ENCODE measurements around the gene STIM1. TPM values are rescaled to one million over a fixed set of nuclear protein-coding genes. Genes with fewer than 3 reads are reported as not detected.
"Not testable (repeated sequence)": the region's sequence is repeated elsewhere in the genome, so short reads cannot be mapped to it uniquely, and the experiment has no call there.

STIM1 gene
- total RNA-seq, 1 experiment from 2014 or later: 18.0 TPM

- ChIA-PET CTCF (interaction anchor here (1.4 to 1.7 kb wide), 2 partner anchors 41 to 47 kb away, joined by 4 to 7 read pairs; partner anchors contain the start of gene STIM1), POLR2A (no interaction called here)
- no peak for TF ChIP-seq E2F5 (CRISPR knock-in tag; IDR thresholded peaks at IDR 0.05)
- TF ChIP-seq ELF4 (CRISPR knock-in tag; IDR thresholded peaks at IDR 0.05; ENCODE audit: low read depth): no peak
- TF ChIP-seq GTF2I (CRISPR knock-in tag; conservative IDR thresholded peaks at IDR 0.05): no peak
- no peak for TF ChIP-seq NR2C2 (CRISPR knock-in tag; IDR thresholded peaks at IDR 0.05)
- TF ChIP-seq JAZF1 (CRISPR knock-in tag; IDR thresholded peaks at IDR 0.05): no peak
- no peak for TF ChIP-seq ESRRA (CRISPR knock-in tag; IDR thresholded peaks at IDR 0.05; ENCODE audit: borderline replicate concordance)
- TF ChIP-seq TEAD4 (CRISPR knock-in tag; IDR thresholded peaks at IDR 0.05): no peak
- TF ChIP-seq ZNF396 (CRISPR knock-in tag; IDR thresholded peaks at IDR 0.05; ENCODE audit: borderline replicate concordance): no peak
- no peak for TF ChIP-seq FOXK1 (CRISPR knock-in tag; IDR thresholded peaks at IDR 0.05)
- Mint-ChIP-seq H3K36me3 (peaks cover 7% of the 10 kb centered on the region; the same call in 1 of the 2 replicates), H3K27me3 (ENCODE audit: low read depth) (no peaks in the 10 kb centered on the region), H3K27ac (no peak overlapping the region), H3K4me3 (no peak overlapping the region), H3K4me1 (no peaks in the 10 kb centered on the region), H3K9me3 (peaks cover 8% of the 10 kb centered on the region; the same call in 1 of the 2 replicates)
- no peak for ATAC-seq
- no peak for DNase-seq (ENCODE audit: low spot score)
These were observed 41.2 kb downstream of the STIM1 start for GRCh38 chr11:3896644-3897043.

- H3K27me3 Mint-ChIP-seq (ENCODE audit: low read depth); H3K27ac Mint-ChIP-seq; H3K4me3 Mint-ChIP-seq; DNase-seq (ENCODE audit: low spot score); ATAC-seq; H3K36me3 Mint-ChIP-seq; CTCF ChIA-PET; POLR2A ChIA-PET: not testable (repeated sequence)
- H3K9me3 Mint-ChIP-seq: peaks cover 12% of the 10 kb centered on the region
- peaks cover 10% of the 10 kb centered on the region for H3K4me1 Mint-ChIP-seq
These were observed 44.8 kb downstream of the STIM1 start for GRCh38 chr11:3900230-3900629.

- Mint-ChIP-seq H3K36me3 (peaks cover 7% of the 10 kb centered on the region; the same call in 1 of the 2 replicates), H3K27ac (no peak overlapping the region), H3K9me3 (peaks cover 12% of the 10 kb centered on the region), H3K27me3 (ENCODE audit: low read depth) (no peaks in the 10 kb centered on the region; the same call in 1 of the 2 replicates), H3K4me3 (no peak overlapping the region), H3K4me1 (peaks cover 15% of the 10 kb centered on the region)
- ATAC-seq (no peak), DNase-seq (ENCODE audit: low spot score) (no peak)
- TF ChIP-seq PREB (CRISPR knock-in tag; IDR thresholded peaks at IDR 0.05; ENCODE audit: borderline replicate concordance) (no peak), MXD4 (CRISPR knock-in tag; IDR thresholded peaks at IDR 0.05; ENCODE audit: borderline replicate concordance) (no peak), TCF7 (CRISPR knock-in tag; IDR thresholded peaks at IDR 0.05; ENCODE audit: low read depth) (no peak), ATF1 (CRISPR knock-in tag; IDR thresholded peaks at IDR 0.05) (no peak), ZMAT4 (CRISPR knock-in tag; IDR thresholded peaks at IDR 0.05) (no peak), NR2C2 (CRISPR knock-in tag; IDR thresholded peaks at IDR 0.05) (no peak), TEAD4 (CRISPR knock-in tag; IDR thresholded peaks at IDR 0.05) (no peak), GTF2I (CRISPR knock-in tag; conservative IDR thresholded peaks at IDR 0.05) (no peak), ZNF317 (CRISPR knock-in tag; IDR thresholded peaks at IDR 0.05; ENCODE audit: borderline replicate concordance, low read depth) (no peak), E2F5 (CRISPR knock-in tag; IDR thresholded peaks at IDR 0.05) (no peak), USF1 (CRISPR knock-in tag; IDR thresholded peaks at IDR 0.05) (no peak), STAT6 (CRISPR knock-in tag; conservative IDR thresholded peaks at IDR 0.05; ENCODE audit: low read depth) (no peak), MYBL2 (CRISPR knock-in tag; IDR thresholded peaks at IDR 0.05) (no peak), ZNF263 (CRISPR knock-in tag; IDR thresholded peaks at IDR 0.05; ENCODE audit: low read depth) (no peak)
- POLR2A ChIA-PET: no interaction called here
- CTCF ChIA-PET: interaction anchor here (3.0 kb wide), 1 partner anchor 47 kb away, joined by 13 read pairs; the partner anchor contains the start of gene STIM1
These were observed 46.0 kb downstream of the STIM1 start for GRCh38 chr11:3901249-3902025.

Measured in WTC11 (cell line).